HepG2 (cell line): ENCODE data around the gene NFATC3. TPM values are rescaled to one million over a fixed set of nuclear protein-coding genes. Genes with fewer than 3 reads are reported as not detected.

Source experiments
- KDM4B ChIP-seq: sonication (generic); formaldehyde crosslinking; IDR thresholded peaks from 2 replicates; pipeline ENCODE4 v1.4.0; 2020; ENCODE audit warnings: missing genetic modification reagents
- KIAA2018 ChIP-seq: sonication (generic); formaldehyde crosslinking; IDR thresholded peaks from 2 replicates; pipeline ENCODE4 v1.5.0; 2020; ENCODE audit warnings: mild to moderate bottlenecking, missing genetic modification reagents, borderline replicate concordance
- NBN ChIP-seq: fragments of 450-650 bp; conservative IDR thresholded peaks from 2 replicates; pipeline ENCODE4 v1.6.1; 2017
- THAP9 ChIP-seq: sonication (generic); formaldehyde crosslinking; IDR thresholded peaks from 2 replicates; pipeline ENCODE4; 2020; ENCODE audit warnings: missing genetic modification reagents, mild to moderate bottlenecking, borderline replicate concordance
- UBTF ChIP-seq: sonication (generic); formaldehyde crosslinking; IDR thresholded peaks from 2 replicates; pipeline ENCODE4 v1.4.0; 2020; ENCODE audit warnings: mild to moderate bottlenecking, missing genetic modification reagents
- ZBTB37 ChIP-seq: sonication (generic); formaldehyde crosslinking; IDR thresholded peaks from 2 replicates; pipeline ENCODE4 v1.4.0; 2020; ENCODE audit warnings: mild to moderate bottlenecking, missing genetic modification reagents
- ZNF256 ChIP-seq: sonication (generic); formaldehyde crosslinking; conservative IDR thresholded peaks from 2 replicates; pipeline ENCODE4 v1.4.0; 2020; ENCODE audit warnings: missing genetic modification reagents
- ZNF468 ChIP-seq: sonication (generic); formaldehyde crosslinking; IDR thresholded peaks from 2 replicates; pipeline ENCODE4 v1.8.0; 2022; ENCODE audit warnings: mild to moderate bottlenecking, moderate library complexity, missing genetic modification reagents
- polyA plus RNA-seq, 8 experiments: library from polyadenylated mRNA; depleted of rRNA in 3 of 8; stranded (reverse) in 7 of 8; unstranded in 1 of 8; fragments of >200 nt; fragmentation: Illumina TruSeq in 4 of 8; extraction: Trizol in 4 of 8; gene quantifications; 2 replicates each; pipeline versions ENCODE4 v1.2.1 to v1.2.3, GENCODE V29; 2011 to 2016; ENCODE audit warnings: low read depth in 4 of 8, missing spikeins in 1 of 8, mixed read lengths in 1 of 8; ENCODE audit not compliant: insufficient read depth in 1 of 8
- total RNA-seq, 5 experiments: library from RNA; depleted of rRNA; stranded (reverse); fragments of >200 nt; fragmentation: Illumina TruSeq; extraction: Trizol; gene quantifications; 2 replicates each; pipeline ENCODE4 v1.2.3, GENCODE V29; 2016; ENCODE audit warnings: low read depth in 1 of 5

NFATC3 gene
- total and polyA plus RNA-seq, 2 of the 13 experiments (the other 11 are each of a cell fraction or from before 2014, with no cell fraction given) = 52.6 to 62.7 TPM

DNA sequence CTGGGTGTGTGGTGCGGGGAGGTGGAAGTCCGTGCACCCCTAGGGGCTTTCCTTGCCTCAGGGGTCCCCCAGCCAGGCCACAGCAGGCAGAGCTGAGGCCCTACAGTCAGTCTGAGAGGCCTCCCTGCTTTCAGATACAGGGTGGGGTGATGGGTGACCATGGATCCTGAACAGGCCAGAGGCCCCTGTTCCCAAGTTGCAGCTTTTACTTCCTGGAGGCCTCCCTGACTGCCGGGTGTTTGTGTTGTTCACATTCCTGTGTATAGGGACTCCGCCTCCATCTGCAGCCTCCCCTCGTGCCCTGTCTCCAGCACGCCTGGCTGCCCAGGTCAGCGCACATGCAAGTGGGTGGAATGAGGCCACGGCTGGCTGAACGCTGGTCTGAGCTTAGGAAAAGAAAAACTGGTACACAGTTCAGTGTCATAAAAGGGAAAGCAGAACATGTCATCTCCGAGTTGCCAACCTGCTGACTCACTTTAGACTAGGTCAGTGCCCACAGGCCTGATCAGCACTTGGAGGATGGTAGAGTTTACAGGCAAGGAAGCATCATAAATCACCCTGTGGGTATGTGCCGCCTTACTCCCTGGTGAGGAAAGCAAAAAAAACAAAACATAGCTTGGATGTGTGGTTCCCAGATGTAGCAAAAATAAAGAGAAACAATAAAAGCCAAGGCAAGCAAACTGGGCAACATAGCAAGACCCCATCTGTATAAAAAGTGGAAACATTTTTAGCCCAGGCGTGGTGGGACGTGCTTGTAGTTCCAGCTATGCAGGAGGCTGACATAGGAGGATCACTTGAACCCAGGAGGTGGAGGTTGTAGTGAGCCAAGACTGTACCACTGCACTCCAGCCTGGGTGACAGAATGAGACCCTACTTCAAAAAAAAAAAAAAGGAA, 173.0 kb downstream of the NFATC3 start (continued):
- TF ChIP-seq ZBTB37 (CRISPR knock-in tag) = no peak
- TF ChIP-seq NBN = no peak
- TF ChIP-seq THAP9 (CRISPR knock-in tag) = peak; percentile 77
- peak; percentile 84 for TF ChIP-seq UBTF
- no peak; the same call in 1 of the 2 replicates for TF ChIP-seq KDM4B (CRISPR knock-in tag)
- no peak; the same call in 1 of the 2 replicates for TF ChIP-seq ZNF468 (CRISPR knock-in tag)
- TF ChIP-seq KIAA2018 (CRISPR knock-in tag) = no peak
- no peak for TF ChIP-seq ZNF256 (CRISPR knock-in tag)
